Measurements from ENCODE around the gene EEF1G. TPM values are rescaled to one million over a fixed set of nuclear protein-coding genes. Genes with fewer than 3 reads are reported as not detected.

The EEF1G gene
- total and polyA plus RNA-seq, 9 of the 15 experiments (the other 6 are each of a cell fraction or from before 2014, with no cell fraction given), result 985 to 2,349 (median 2,035) TPM

- TF ChIP-seq ARID3A (IDR thresholded peaks at IDR 0.05; ENCODE audit: borderline replicate concordance, low read depth, low read length), result no peak
- no peak for TF ChIP-seq BDP1 (IDR thresholded peaks at IDR 0.05; ENCODE audit: insufficient read depth, insufficient read length)
- TF ChIP-seq ZBTB26 (CRISPR knock-in tag; IDR thresholded peaks at IDR 0.05), result no peak
- TF ChIP-seq HMBOX1 (IDR thresholded peaks at IDR 0.05), result no peak
- peak; percentile 18; the same call in 1 of the 2 replicates for TF ChIP-seq CTBP1 (IDR thresholded peaks at IDR 0.05; ENCODE audit: borderline replicate concordance)
- no peak for TF ChIP-seq NFXL1 (CRISPR knock-in tag; IDR thresholded peaks at IDR 0.05)
- no peak for TF ChIP-seq KDM5B (IDR thresholded peaks at IDR 0.05; ENCODE audit: insufficient replicate concordance, low read depth, low read length)
- peak; percentile 66 to 79; a peak in 3 of 4 replicates for TF ChIP-seq FOXK2 (conservative IDR thresholded peaks at IDR 0.05 in 1 of 2, IDR thresholded peaks at IDR 0.05 in 1 of 2; ENCODE audit: low read depth in 2 of 2)
- no peak for TF ChIP-seq ZNF347 (CRISPR knock-in tag; IDR thresholded peaks at IDR 0.05; ENCODE audit: low read depth)
- TF ChIP-seq ZNF121 (CRISPR knock-in tag; conservative IDR thresholded peaks at IDR 0.05), result no peak
- TF ChIP-seq NFATC3 (IDR thresholded peaks at IDR 0.05), result no peak
- TF ChIP-seq ZNF444 (CRISPR knock-in tag; IDR thresholded peaks at IDR 0.05), result no peak
- TF ChIP-seq SRSF9 (IDR thresholded peaks at IDR 0.05; ENCODE audit: borderline replicate concordance, low read depth, low read length), result no peak
- no peak for TF ChIP-seq POLR3G (IDR thresholded peaks at IDR 0.05; ENCODE audit: extremely low read depth, insufficient read length, insufficient replicate concordance)
- TF ChIP-seq XRCC4 (IDR thresholded peaks at IDR 0.05; ENCODE audit: extremely low read depth, insufficient read depth, insufficient read length), result no peak
- TF ChIP-seq RBM34 (IDR thresholded peaks at IDR 0.05; ENCODE audit: borderline replicate concordance, insufficient read depth, low read length), result no peak
- no peak for TF ChIP-seq ZNF184 (CRISPR knock-in tag; IDR thresholded peaks at IDR 0.05)
- TF ChIP-seq ZNF134 (CRISPR knock-in tag; conservative IDR thresholded peaks at IDR 0.05), result no peak
- TF ChIP-seq ZNF146 (CRISPR knock-in tag; IDR thresholded peaks at IDR 0.05; ENCODE audit: unreplicated experiment), result no peak
- peak; percentile 81; the same call in 1 of the 2 replicates for TF ChIP-seq NBN (IDR thresholded peaks at IDR 0.05; ENCODE audit: low read depth)
- no peak for TF ChIP-seq GATA2 (CRISPR knock-in tag; IDR thresholded peaks at IDR 0.05)
- no peak for TF ChIP-seq ZNF124 (CRISPR knock-in tag; IDR thresholded peaks at IDR 0.05)
- no peak for TF ChIP-seq RFX5 (IDR thresholded peaks at IDR 0.05; ENCODE audit: low read depth, low read length)
- TF ChIP-seq MTF1 (CRISPR knock-in tag; IDR thresholded peaks at IDR 0.05; ENCODE audit: borderline replicate concordance), result no peak
- TF ChIP-seq BRD9 (IDR thresholded peaks at IDR 0.05; ENCODE audit: low read depth, partially characterized antibody), result peak; percentile 61
- TF ChIP-seq ZNF253 (CRISPR knock-in tag; conservative IDR thresholded peaks at IDR 0.05), result no peak
Observed at GRCh38 chr11:62599069-62599696, 25.5 kb upstream of the EEF1G start (continued).

All from K562 (cell line).